Upper lobe of left lung (tissue), 6 donors: ENCODE measurements around the gene TBC1D9. TPM values are rescaled to one million over a fixed set of nuclear protein-coding genes. Genes with fewer than 3 reads are reported as not detected.
A peak's percentile ranks its signal among the peaks of the same experiment; 100 is the strongest.

Experiments used
- ATAC-seq, 2 donors: fragments of 200-7000 bp; cut with Tn5 transposase; one replicate each; pipeline ENCODE4 v1.9.1; 2022; ENCODE audit warnings: mild to moderate bottlenecking in 2 of 2, moderate library complexity in 2 of 2; ENCODE audit not compliant: low FRiP score in 2 of 2
- DNase-seq, 2 donors: peaks; one replicate each; pipeline ENCODE4 v3.0.0-alpha.2; 2019 to 2020
- H3K27ac ChIP-seq, 4 donors: fragments of 200-600 bp; sonication (generic); one replicate each; pipeline ENCODE4 v1.5.1; 2016 to 2019
- H3K27me3 ChIP-seq, 4 donors: fragments of 200-600 bp; sonication (generic); one replicate each; pipeline ENCODE4 v1.5.1; 2017 to 2019
- H3K36me3 ChIP-seq, 4 donors: fragments of 200-600 bp; sonication (generic); one replicate each; pipeline ENCODE4 v1.5.1; 2016 to 2019
- H3K4me1 ChIP-seq, 4 donors: fragments of 200-600 bp; sonication (generic); one replicate each; pipeline ENCODE4 v1.5.1; 2018 to 2019
- H3K4me3 ChIP-seq, 4 donors: fragments of 200-600 bp; sonication (generic); one replicate each; pipeline ENCODE4 v1.5.1; 2017 to 2019; ENCODE audit warnings: mild to moderate bottlenecking in 2 of 4, moderate library complexity in 1 of 4
- H3K9me3 ChIP-seq, 4 donors: fragments of 200-600 bp; sonication (generic); one replicate each; pipeline ENCODE4 v1.5.1; 2018 to 2019
- EP300 ChIP-seq, 4 donors: sonication (generic); formaldehyde crosslinking; IDR thresholded peaks; one replicate each; pipeline ENCODE4 v1.5.1; 2017; ENCODE audit warnings: antibody characterized with exemption in 4 of 4, control low read depth in 2 of 4
- POLR2A ChIP-seq, 4 donors: fragments of 450-650 bp; IDR thresholded peaks; one replicate each; pipeline ENCODE4 v1.5.1; 2016 to 2017; ENCODE audit warnings: antibody characterized with exemption in 4 of 4, mild to moderate bottlenecking in 2 of 4
- POLR2AphosphoS5 ChIP-seq, 2 donors: sonication (generic); formaldehyde crosslinking; IDR thresholded peaks; one replicate each; pipeline ENCODE4 v1.5.1; 2017; ENCODE audit warnings: antibody characterized with exemption in 2 of 2
- WGBS, 2 donors: methylation state at CpG; one replicate each; pipeline ENCODE4 v1.1.5; 2017 to 2018; 5-methylcytosine and 5-hydroxymethylcytosine counted together
- total RNA-seq, 6 donors: library from RNA; depleted of rRNA in 4 of 6; stranded (reverse); fragments of >200 nt in 4 of 6; gene quantifications; one replicate each; pipeline versions ENCODE4 v1.1.0 to v1.2.1, GENCODE V29; 2016 to 2021
- TF ChIP-seq, protein P1 (sequence below), 6 experiments: fragments of 450-650 bp in 4 of 6; fragments of 200-600 bp in 2 of 6; sonication (generic) in 2 of 6; IDR thresholded peaks; one replicate each; pipeline ENCODE4 v1.5.1; 2016 to 2019; ENCODE audit warnings: antibody characterized with exemption in 6 of 6
- donor health status: DM: no; HTN: no; CAD: no; lungs with moderate emphysema.
- donor health status: DM: no; HTN: yes; CAD: no; lungs with severe emphysema.

Gene TBC1D9
- total RNA-seq, 6 donors from 2014 or later, result 33.7 to 41.9 (median 38.1) TPM

DNA sequence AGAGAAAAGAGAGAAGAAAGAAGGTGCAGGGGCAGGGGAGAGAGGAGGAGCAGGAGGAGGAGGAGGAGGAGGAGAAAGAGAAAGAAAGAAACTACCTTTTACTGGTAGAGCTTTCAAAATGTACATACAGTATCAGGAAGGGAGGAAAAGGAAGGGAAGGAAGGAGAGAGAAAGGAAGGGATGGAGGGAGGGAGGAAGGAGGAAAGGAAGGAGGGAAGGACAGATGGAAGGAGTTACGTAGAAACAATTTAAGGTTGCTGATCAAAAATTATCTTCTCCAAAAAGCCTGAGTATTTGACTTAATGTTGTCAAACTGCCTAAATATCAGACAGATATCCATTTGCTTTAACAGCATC, 13.4 kb downstream of the TBC1D9 start:
- ATAC-seq, result no peak
- TF ChIP-seq EP300 (IDR thresholded peaks at IDR 0.05) (no peak), POLR2AphosphoS5 (IDR thresholded peaks at IDR 0.05) (no peak), POLR2A (IDR thresholded peaks at IDR 0.05) (no peak)
- TF ChIP-seq, protein P1, sequence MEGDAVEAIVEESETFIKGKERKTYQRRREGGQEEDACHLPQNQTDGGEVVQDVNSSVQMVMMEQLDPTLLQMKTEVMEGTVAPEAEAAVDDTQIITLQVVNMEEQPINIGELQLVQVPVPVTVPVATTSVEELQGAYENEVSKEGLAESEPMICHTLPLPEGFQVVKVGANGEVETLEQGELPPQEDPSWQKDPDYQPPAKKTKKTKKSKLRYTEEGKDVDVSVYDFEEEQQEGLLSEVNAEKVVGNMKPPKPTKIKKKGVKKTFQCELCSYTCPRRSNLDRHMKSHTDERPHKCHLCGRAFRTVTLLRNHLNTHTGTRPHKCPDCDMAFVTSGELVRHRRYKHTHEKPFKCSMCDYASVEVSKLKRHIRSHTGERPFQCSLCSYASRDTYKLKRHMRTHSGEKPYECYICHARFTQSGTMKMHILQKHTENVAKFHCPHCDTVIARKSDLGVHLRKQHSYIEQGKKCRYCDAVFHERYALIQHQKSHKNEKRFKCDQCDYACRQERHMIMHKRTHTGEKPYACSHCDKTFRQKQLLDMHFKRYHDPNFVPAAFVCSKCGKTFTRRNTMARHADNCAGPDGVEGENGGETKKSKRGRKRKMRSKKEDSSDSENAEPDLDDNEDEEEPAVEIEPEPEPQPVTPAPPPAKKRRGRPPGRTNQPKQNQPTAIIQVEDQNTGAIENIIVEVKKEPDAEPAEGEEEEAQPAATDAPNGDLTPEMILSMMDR (IDR thresholded peaks at IDR 0.05), result no peak
- H3K4me1 ChIP-seq, result peaks cover 15 to 26% (median 19%) of the 10 kb centered on the region in 4 donors
- H3K36me3 ChIP-seq, result no peaks in the 10 kb centered on the region
- no peaks in the 10 kb centered on the region for H3K9me3 ChIP-seq
- H3K27ac ChIP-seq, result no peak overlapping the region
- WGBS, 2 donors, result 77 to 82% methylated on average over 1 of the region's 1 CpG
- DNase-seq, result no peak
- H3K4me3 ChIP-seq, result no peak overlapping the region
- no peaks in the 10 kb centered on the region for H3K27me3 ChIP-seq

DNA sequence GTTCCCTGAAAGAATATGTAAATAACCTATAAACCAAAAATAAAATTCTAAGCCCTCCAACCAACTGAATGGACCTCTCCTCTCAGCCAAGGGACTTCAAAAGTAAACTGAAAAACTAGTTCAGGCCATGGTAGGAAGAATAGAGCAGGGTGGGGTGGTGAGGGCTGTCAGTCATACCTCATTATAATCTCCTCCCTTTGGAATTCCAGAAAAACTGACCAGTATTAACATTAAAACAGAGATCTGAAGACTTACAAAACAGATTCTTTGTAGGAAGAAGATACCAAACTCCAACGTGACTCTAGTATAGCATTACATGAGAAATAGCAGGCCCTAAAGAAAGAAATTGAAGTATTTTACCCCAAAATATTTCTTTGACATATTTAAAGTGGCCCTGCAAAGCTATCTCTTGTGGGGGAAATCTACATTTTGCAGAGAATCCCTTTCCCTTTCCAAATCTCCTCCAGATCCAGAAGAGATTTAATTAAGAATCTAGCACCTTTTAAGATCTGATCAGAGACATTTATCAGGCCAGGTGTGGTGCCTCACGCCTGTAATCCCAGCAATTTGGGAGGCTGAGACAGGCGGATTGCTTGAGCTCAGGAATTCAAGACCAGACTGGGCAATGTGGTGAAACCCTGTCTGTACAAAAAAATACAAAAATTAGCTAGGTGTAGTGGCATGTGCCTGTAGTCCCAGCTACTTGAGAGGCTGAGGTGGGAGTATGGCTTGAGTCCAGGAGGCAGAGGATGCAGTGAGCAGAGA, 15.1 kb downstream of the TBC1D9 start:
- Histone ChIP-seq H3K4me3 (no peak overlapping the region), H3K4me1 (peaks cover 21 to 38% (median 24%) of the 10 kb centered on the region in 4 donors), H3K27ac (no peak overlapping the region), H3K27me3 (no peaks in the 10 kb centered on the region), H3K36me3 (no peaks in the 10 kb centered on the region), H3K9me3 (no peaks in the 10 kb centered on the region)
- TF ChIP-seq POLR2A (IDR thresholded peaks at IDR 0.05) (no peak), POLR2AphosphoS5 (IDR thresholded peaks at IDR 0.05) (no peak), EP300 (IDR thresholded peaks at IDR 0.05) (no peak)
- TF ChIP-seq, protein P1 (IDR thresholded peaks at IDR 0.05), result no peak
- whole genome bisulfite sequencing, 2 donors, result 91% methylated on average over 3 of the region's 3 CpGs
- ATAC-seq, result no peak
- no peak for DNase-seq

GRCh38 chr4:140740422-140740821, 15.8 kb downstream of the TBC1D9 start:
- no peaks in the 10 kb centered on the region for H3K27me3 ChIP-seq
- ATAC-seq (no peak), DNase-seq (no peak)
- no peak overlapping the region for H3K27ac ChIP-seq
- peaks cover 21 to 38% (median 24%) of the 10 kb centered on the region in 4 donors for H3K4me1 ChIP-seq
- H3K4me3 ChIP-seq, result no peak overlapping the region
- TF ChIP-seq POLR2AphosphoS5 (IDR thresholded peaks at IDR 0.05) (no peak), EP300 (IDR thresholded peaks at IDR 0.05) (no peak)
- H3K9me3 ChIP-seq, result no peaks in the 10 kb centered on the region
- no peaks in the 10 kb centered on the region for H3K36me3 ChIP-seq
- 78 to 87% methylated on average over 1 of the region's 1 CpG for WGBS, 2 donors

GRCh38 chr4:140739971-140740370, 16.2 kb downstream of the TBC1D9 start:
- Histone ChIP-seq H3K27ac (no peak overlapping the region), H3K4me3 (no peak overlapping the region), H3K36me3 (no peaks in the 10 kb centered on the region), H3K9me3 (no peaks in the 10 kb centered on the region), H3K27me3 (no peaks in the 10 kb centered on the region), H3K4me1 (peaks cover 21 to 38% (median 24%) of the 10 kb centered on the region in 4 donors)
- no peak for TF ChIP-seq POLR2AphosphoS5 (IDR thresholded peaks at IDR 0.05)
- TF ChIP-seq EP300 (IDR thresholded peaks at IDR 0.05), result no peak
- TF ChIP-seq, protein P1 (IDR thresholded peaks at IDR 0.05), result no peak
- TF ChIP-seq POLR2A (IDR thresholded peaks at IDR 0.05), result no peak
- ATAC-seq (no peak), DNase-seq (no peak)

GRCh38 chr4:140738139-140738538, 18.0 kb downstream of the TBC1D9 start:
- no peaks in the 10 kb centered on the region for H3K9me3 ChIP-seq
- peaks cover 16 to 29% (median 18%) of the 10 kb centered on the region in 4 donors for H3K4me1 ChIP-seq
- H3K27ac ChIP-seq, result peak overlapping the region in 1 of 4 donors; percentile 34
- H3K4me3 ChIP-seq, result no peak overlapping the region
- no peaks in the 10 kb centered on the region for H3K27me3 ChIP-seq
- no peaks in the 10 kb centered on the region for H3K36me3 ChIP-seq
- no peak for ATAC-seq
- 81 to 83% methylated on average over 1 of the region's 1 CpG for WGBS, 2 donors
- TF ChIP-seq, protein P1 (IDR thresholded peaks at IDR 0.05), result no peak
- TF ChIP-seq POLR2A (IDR thresholded peaks at IDR 0.05) (no peak), POLR2AphosphoS5 (IDR thresholded peaks at IDR 0.05) (no peak), EP300 (IDR thresholded peaks at IDR 0.05) (no peak)
- no peak for DNase-seq
